HG02571 (cell line): ENCODE results near the gene TRIM49B.
"Not testable (repeated sequence)": the region's sequence is repeated elsewhere in the genome, so short reads cannot be mapped to it uniquely, and the experiment has no call there.

Source experiments
- ATAC-seq: cut with Tn5 transposase; IDR thresholded peaks from one replicate; pipeline ENCODE4 v1.9.1; 2021; ENCODE audit warnings: mild to moderate bottlenecking, moderate library complexity; ENCODE audit not compliant: unreplicated experiment

The TRIM49B gene, protein sequence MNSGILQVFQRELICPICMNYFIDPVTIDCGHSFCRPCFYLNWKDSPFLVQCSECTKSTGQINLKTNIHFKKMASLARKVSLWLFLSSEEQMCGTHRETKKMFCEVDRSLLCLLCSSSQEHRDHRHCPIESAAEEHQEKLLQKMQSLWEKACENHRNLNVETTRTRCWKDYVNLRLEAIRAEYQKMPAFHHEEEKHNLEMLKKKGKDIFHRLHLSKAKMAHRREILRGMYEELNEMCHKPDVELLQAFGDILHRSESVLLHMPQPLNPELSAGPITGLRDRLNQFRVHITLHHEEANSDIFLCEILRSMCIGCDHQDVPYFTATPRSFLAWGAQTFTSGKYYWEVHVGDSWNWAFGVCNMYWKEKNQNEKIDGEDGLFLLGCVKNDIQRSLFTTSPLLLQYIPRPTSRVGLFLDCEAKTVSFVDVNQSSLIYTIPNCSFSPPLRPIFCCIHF

DNA sequence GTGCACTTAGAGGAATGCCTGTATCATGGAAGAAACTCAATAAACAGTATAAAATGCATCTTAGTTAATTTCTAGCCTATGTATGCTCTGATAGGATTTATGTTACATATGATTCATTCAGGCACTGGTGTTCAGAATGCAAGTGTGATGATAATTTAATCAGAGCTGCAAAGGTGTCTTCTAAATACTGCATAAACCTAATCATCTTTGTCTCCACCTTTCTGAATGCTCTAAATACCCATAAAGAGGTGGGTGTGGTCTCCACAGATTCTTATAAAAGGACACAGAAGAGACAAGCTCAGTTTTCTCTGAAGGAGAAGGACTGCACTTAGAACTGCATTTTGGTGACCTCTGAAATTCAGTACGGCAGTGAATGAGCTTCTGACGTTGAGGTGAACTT is at the start of gene TRIM49B:
TRIM49B (plus strand) TSS at position 301 of the 400 bp plus-strand sequence. CDS start 2,777 bp downstream, outside the sequence.
- not testable (repeated sequence) for ATAC-seq

DNA sequence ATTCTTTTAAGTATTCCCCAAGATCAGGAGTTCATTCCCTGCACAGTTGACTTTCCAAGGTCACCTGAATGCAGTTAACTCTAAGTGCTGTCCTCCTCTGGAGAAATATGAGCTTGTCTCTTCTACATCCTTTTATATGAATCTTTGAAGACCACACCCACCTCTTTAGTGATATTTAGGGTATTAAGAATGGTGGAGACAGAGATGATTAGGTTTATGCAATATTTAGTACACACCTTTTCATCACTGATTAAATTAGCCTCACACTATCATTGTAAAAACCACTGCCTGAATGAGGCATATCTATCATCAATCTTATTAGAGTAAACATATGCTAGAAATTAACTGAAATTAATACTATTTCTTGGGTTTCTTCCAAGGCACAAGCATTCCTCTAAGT is 44.8 kb upstream of the TRIM49B start, which contains the start of gene TRIM51G:
TRIM51G (minus strand) TSS at position 101 of the 400 bp plus-strand sequence. CDS start 2,190 bp downstream, outside the sequence.
- ATAC-seq: not testable (repeated sequence)

DNA sequence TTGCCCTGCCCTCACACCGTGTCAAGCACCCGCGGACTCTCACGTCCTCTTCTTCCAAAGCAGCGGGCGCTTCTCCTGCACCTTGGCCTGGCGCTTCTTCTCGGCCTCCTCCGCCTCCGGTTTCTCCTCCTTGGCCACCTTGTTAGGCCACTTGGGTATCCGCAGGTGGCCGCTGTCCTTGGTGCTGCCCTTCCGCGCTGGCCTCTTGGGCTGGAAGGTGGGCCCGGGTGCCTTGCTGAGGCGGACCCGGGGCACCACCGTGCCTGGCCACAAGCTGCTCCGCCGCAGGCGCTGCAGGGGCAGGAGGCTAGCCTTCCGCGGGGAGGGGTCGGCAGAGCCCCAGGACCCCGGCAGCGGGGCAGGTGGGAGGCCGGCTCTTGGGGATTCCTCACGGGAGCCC is 19.6 kb downstream of the TRIM49B start:
- not testable (repeated sequence) for ATAC-seq

DNA sequence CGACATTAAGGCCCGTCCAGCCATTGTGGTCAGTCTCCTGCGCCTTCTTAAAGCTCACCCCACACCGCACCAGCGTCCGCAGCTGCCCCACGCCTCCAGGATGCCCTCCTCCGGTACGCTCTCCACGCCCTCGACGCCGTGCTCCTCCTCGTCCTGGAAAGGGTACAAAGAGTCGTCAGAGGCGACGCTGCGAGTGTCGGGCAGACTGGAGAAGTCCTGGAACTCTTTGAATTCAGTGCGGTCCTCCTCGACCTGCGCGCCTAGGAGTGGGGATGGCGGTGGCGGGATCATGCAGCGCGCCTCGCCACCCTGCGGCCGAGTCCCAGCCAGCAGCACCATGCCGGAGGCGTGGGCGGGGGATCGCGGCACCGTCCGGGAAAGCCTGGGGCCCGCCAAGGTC is 21.2 kb downstream of the TRIM49B start:
- ATAC-seq: not testable (repeated sequence)

DNA sequence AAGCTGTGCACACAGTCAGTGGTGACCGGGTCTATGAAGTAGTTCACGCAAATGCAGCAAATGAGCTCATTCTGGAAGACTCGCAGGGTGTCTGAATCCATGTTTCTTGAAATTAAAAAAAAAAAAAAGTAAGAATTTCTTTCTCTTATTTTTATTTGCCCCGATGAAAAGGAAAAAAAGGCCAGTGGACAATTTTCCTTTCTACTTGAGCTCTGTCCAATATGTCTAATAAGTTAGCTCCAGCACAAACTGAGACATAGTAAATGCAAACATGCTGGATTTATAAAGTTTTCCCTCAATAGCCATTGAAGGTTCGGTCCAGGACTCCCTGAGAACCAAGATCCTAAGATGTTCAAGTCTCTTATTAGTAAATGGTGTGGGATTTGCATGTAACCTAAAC is 30.4 kb downstream of the TRIM49B start, which contains the start of gene TRIM64C:
TRIM64C (minus strand) TSS at position 101 of the 400 bp plus-strand sequence; CDS start at position 101, 0 bp downstream.
- not testable (repeated sequence) for ATAC-seq

DNA sequence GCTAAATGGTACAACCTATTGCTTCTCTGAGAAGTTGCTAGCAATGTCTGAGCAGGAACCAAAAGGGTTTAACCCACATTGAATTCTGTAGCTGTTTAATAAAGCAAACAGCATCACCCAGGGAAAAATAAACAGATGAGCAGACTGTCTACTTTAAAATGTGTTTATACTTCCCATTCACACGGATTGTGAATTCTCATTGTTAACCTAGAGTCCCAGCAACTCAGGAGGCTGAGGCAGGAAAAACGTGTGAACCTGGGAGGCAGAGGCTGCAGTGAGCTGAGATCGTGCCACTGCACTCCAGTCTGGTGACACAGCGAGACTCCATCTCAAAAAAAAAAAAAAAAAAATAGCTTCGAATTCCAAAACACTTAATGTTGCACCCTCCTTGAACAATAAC is 41.3 kb downstream of the TRIM49B start:
- not testable (repeated sequence) for ATAC-seq
